ENCODE measurements around the gene TPSG1. TPM values are rescaled to one million over a fixed set of nuclear protein-coding genes. Genes with fewer than 3 reads are reported as not detected.
A peak's percentile ranks its signal among the peaks of the same experiment; 100 is the strongest.

The TPSG1 gene
- total and polyA plus RNA-seq, 2 of the 13 experiments (the other 11 are each of a cell fraction or from before 2014, with no cell fraction given), result not detected

- TF ChIP-seq, protein P1, sequence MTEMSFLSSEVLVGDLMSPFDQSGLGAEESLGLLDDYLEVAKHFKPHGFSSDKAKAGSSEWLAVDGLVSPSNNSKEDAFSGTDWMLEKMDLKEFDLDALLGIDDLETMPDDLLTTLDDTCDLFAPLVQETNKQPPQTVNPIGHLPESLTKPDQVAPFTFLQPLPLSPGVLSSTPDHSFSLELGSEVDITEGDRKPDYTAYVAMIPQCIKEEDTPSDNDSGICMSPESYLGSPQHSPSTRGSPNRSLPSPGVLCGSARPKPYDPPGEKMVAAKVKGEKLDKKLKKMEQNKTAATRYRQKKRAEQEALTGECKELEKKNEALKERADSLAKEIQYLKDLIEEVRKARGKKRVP (CRISPR knock-in tag; IDR thresholded peaks at IDR 0.05), result peak in 1 of 2 experiments; percentile 55; a peak in 1 of 4 replicates
- TF ChIP-seq MLX (CRISPR knock-in tag; IDR thresholded peaks at IDR 0.05) (peak; percentile 68; the same call in 1 of the 2 replicates), ZNF674 (CRISPR knock-in tag; IDR thresholded peaks at IDR 0.05; ENCODE audit: low read depth) (no peak), BHLHE40 (IDR thresholded peaks at IDR 0.05; ENCODE audit: low read length) (peak; percentile 74), BRCA1 (CRISPR knock-in tag; IDR thresholded peaks at IDR 0.05) (no peak), IKZF4 (CRISPR knock-in tag; IDR thresholded peaks at IDR 0.05; ENCODE audit: borderline replicate concordance, low read depth, not compliant biosample characterization) (peak; percentile 49), ZNF557 (CRISPR knock-in tag; IDR thresholded peaks at IDR 0.05) (no peak), SAP130 (CRISPR knock-in tag; IDR thresholded peaks at IDR 0.05; ENCODE audit: low read depth) (peak; percentile 57), ZNF883 (CRISPR knock-in tag; IDR thresholded peaks at IDR 0.05; ENCODE audit: not compliant biosample characterization) (peak; percentile 25), KDM6A (CRISPR knock-in tag; IDR thresholded peaks at IDR 0.05; ENCODE audit: low read depth) (no peak), PAXIP1 (CRISPR knock-in tag; conservative IDR thresholded peaks at IDR 0.05) (0 out of 2 replicates have a peak, but pooled peaks have one; percentile 42), NPAS2 (CRISPR knock-in tag; IDR thresholded peaks at IDR 0.05; ENCODE audit: borderline replicate concordance) (peak; percentile 92; the same call in 1 of the 2 replicates), PCBP1 (IDR thresholded peaks at IDR 0.05; ENCODE audit: borderline replicate concordance, low read depth, low read length) (no peak), EHMT2 (IDR thresholded peaks at IDR 0.05; ENCODE audit: borderline replicate concordance, low read depth, low read length) (0 out of 2 replicates have a peak, but pooled peaks have one; percentile 12), MNT (IDR thresholded peaks at IDR 0.05) (peak; percentile 90), HNF4G (IDR thresholded peaks at IDR 0.05; ENCODE audit: borderline replicate concordance, low read depth, low read length) (no peak), HNF4G (CRISPR knock-in tag; IDR thresholded peaks at IDR 0.05; ENCODE audit: borderline replicate concordance, low read depth) (no peak), TEAD3 (CRISPR knock-in tag; optimal IDR thresholded peaks at IDR 0.05; ENCODE audit: borderline replicate concordance) (peak; percentile 71), DMAP1 (CRISPR knock-in tag; IDR thresholded peaks at IDR 0.05) (peak; percentile 55; the same call in 1 of the 2 replicates)
- TF ChIP-seq, protein P2, sequence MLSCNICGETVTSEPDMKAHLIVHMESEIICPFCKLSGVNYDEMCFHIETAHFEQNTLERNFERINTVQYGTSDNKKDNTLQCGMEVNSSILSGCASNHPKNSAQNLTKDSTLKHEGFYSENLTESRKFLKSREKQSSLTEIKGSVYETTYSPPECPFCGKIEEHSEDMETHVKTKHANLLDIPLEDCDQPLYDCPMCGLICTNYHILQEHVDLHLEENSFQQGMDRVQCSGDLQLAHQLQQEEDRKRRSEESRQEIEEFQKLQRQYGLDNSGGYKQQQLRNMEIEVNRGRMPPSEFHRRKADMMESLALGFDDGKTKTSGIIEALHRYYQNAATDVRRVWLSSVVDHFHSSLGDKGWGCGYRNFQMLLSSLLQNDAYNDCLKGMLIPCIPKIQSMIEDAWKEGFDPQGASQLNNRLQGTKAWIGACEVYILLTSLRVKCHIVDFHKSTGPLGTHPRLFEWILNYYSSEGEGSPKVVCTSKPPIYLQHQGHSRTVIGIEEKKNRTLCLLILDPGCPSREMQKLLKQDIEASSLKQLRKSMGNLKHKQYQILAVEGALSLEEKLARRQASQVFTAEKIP (CRISPR knock-in tag; IDR thresholded peaks at IDR 0.05; ENCODE audit: borderline replicate concordance), result no peak
Measured at GRCh38 chr16:1184156-1184868, 40.8 kb downstream of the TPSG1 start (continued).

All from HepG2 (cell line).